PC-3 (cell line): ENCODE results near the gene TCEA3.

ENCODE experiments used
- EZH2 ChIP-seq: fragments of 300-600 bp; sonication (generic); IDR thresholded peaks from one replicate; pipeline ENCODE4 v1.6.1; 2017; ENCODE audit warnings: antibody characterized with exemption, mild to moderate bottlenecking, low read length; ENCODE audit not compliant: unreplicated experiment
- TF ChIP-seq, protein P1 (sequence below): fragments of 300-600 bp; sonication (generic); conservative IDR thresholded peaks from 2 replicates; pipeline ENCODE4 v1.5.1; 2017; ENCODE audit warnings: antibody characterized with exemption, low read depth, mild to moderate bottlenecking, low read length

DNA sequence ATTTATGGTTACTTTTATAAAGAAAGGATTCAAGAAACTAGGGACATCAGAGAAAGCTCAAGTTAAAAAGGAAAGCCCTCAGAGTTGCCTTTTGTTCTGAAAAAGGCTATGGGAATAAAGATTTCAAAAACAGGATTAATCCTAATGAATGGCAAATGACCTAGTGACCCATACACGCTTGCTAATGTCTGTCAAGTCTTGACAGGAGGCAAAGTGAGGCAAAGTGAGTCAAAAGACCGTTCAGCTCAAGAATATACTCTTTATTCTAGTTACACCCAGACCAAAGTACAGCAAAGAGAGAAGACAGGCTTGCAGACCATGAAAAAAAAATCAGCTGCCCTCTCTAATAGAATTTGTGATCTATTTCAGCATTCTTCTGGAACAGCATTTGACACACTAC, 58.4 kb downstream of the TCEA3 start:
- no peak for TF ChIP-seq EZH2
- TF ChIP-seq, protein P1, sequence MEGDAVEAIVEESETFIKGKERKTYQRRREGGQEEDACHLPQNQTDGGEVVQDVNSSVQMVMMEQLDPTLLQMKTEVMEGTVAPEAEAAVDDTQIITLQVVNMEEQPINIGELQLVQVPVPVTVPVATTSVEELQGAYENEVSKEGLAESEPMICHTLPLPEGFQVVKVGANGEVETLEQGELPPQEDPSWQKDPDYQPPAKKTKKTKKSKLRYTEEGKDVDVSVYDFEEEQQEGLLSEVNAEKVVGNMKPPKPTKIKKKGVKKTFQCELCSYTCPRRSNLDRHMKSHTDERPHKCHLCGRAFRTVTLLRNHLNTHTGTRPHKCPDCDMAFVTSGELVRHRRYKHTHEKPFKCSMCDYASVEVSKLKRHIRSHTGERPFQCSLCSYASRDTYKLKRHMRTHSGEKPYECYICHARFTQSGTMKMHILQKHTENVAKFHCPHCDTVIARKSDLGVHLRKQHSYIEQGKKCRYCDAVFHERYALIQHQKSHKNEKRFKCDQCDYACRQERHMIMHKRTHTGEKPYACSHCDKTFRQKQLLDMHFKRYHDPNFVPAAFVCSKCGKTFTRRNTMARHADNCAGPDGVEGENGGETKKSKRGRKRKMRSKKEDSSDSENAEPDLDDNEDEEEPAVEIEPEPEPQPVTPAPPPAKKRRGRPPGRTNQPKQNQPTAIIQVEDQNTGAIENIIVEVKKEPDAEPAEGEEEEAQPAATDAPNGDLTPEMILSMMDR: no peak
